AML-193 (cell line): ENCODE measurements around the gene SPATA20.

Experiments
- DNase-seq, 2 experiments: peaks; one replicate each; lab custom pipeline; 2025; lab: John Stamatoyannopoulos, UW

The SPATA20 gene

GRCh38 chr17:50520483-50520882 lies 26.5 kb upstream of the SPATA20 start:
- no peak for DNase-seq

GRCh38 chr17:50521514-50521913 lies 25.5 kb upstream of the SPATA20 start:
- no peak for DNase-seq

GRCh38 chr17:50522766-50523165 lies 24.2 kb upstream of the SPATA20 start:
- DNase-seq: no peak

GRCh38 chr17:50523208-50523607 lies 23.8 kb upstream of the SPATA20 start:
- no peak for DNase-seq

DNA sequence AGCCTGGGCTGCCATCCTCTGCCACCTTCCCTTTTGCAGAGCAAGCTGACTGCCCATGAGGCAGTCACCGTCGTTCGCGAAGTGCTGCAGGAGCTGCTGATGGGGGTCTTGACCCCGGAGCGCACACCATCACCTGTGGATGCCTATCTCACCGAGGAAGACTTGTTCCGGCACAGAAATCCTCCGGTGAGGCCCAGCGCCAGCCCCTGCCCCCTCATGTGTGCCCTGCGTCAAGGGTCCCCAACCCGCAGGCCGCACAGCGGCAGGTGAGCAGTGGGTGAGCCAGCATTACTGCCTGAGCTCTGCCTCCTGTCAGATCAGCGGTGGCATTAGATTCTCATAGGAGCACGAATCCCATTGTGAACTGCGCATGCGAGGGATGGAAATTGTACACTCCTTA lies 22.1 kb upstream of the SPATA20 start:
- DNase-seq: no peak

- DNase-seq: peak; percentile 63 to 68
Observed at GRCh38 chr17:50527155-50527762, 19.7 kb upstream of the SPATA20 start.

- DNase-seq: no peak
Observed at GRCh38 chr17:50527949-50528474, 19.0 kb upstream of the SPATA20 start.

DNA sequence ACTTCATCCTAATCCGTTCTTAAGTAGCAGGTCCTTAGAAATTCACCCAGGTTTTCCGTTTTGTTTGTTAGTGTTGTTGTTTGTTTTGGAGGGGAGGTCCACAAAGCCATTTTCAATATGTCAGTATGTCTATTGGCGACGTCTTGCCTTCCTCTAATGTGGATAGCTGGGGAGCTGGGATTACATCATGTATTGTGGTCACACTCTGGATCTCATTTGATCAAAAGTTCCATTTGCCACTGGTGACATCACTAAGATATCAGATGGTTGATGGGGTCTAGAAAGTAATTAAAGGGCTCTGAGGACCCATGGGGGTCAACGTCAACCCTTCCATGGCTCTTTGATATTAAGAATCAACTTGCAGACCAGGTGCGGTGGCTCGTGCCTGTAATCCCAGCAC lies 17.1 kb upstream of the SPATA20 start:
- DNase-seq: no peak

- DNase-seq: no peak
Observed at GRCh38 chr17:50531428-50532025, 15.4 kb upstream of the SPATA20 start.

DNA sequence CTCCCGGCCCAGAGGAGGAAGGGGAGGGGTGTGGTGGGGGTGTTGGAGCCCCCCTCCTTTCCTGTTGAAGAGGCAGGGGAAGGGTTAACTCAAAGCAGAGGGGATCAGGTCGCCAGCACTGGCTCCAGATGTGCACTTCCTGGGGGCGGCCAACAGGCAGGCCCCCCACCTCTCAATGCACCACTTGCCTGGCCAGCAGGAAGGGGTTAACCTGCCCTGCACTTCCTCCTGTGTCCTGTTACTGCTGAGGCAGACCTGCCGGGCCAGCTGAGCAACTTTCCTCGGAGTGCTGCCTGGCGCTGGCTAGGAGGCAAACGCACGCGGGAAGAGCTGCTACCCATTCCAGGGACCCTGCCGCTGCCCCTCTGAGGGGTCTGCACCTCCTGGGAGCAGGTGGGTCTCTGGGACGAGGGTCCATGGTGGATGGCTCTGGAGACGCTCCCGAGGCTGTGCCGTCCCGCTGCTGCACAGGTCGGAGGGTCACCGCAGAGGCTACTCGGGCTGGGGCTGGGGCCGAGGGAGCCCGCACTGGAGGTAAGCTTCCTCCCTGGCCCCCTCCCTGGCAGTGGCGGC lies 14.4 kb upstream of the SPATA20 start, which contains the start of gene EPN3:
Gene EPN3, plus strand, starts transcription at position 284 of the 573 bp plus-strand sequence. CDS start 3,822 bp downstream, outside the sequence.
- DNase-seq: no peak

DNA sequence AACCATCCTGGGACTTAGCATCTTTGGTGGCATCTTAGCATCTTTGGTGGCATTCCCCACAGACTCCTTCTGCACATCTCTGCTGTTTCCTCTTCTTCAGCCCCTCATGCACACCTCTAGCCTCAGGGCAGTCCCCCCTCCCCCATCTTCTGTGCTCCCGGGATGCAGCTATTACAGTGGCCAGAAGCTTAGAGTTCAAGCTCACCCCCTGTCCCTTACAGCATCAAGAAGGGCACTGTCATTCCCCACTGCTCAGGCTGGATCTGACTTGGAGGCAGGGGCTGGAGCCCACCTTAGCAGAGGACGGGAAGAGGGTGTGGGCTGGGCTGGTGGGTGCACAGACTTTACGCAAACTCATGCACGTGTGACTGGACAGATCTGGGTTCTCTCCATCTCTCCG lies 13.8 kb upstream of the SPATA20 start:
- DNase-seq: no peak

DNA sequence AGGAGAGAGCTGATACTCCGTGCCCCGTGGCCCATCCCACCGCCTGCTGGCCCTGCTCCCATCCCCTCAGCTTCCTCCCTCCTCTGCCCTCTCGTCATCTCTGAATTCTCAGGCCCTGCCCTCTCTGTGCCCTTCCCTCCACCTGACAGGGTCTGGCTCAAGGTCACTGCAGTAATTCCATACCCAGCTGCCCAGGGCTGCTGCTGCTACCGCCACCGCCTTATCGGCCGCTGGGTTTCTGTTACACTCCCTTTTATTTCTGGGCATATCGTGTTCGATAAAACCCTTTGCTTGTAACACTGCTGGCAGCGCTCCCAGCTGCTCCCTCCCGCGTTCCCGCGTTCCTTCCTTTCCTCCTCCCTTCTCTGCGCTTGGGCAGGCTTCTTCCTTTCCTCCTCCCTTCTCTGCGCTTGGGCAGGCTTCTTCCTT lies 13.2 kb upstream of the SPATA20 start:
- DNase-seq: no peak

DNA sequence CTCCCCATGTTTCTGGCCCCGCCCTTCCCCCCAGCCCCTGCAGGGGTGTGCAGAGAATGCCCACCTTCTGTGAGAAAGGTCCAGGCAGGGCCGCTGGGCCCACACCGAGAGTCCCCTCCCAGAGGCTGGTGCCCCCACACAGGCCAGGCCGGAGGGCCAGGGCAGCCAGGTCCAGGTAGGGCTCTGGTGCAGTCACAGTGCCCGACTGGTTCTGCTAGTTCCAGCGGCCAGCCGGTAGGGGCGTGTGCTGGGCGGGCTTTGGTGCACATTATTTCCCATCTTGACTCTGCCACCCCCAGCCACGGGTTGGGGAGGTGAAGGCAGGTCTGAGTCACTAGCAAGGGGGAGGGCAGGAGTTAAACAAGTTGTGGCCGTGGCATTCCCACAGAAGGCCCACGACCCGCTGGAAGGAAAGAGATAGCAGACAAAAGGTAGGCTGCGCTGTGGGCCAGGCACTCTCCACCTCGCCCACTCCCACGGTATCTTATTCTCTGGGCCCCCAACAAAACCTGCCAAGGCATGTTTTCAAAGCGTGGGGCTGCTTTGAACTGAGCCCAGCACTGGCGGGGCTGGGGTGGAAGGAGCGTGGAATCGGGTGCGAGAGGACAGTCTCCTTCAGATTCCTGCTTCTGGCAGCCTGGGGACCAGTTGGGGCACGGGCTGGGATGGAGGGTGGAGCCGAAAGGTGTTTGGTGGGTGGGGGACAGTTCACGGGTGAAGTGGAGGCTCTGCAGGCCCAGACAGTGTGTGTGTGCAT lies 12.6 kb upstream of the SPATA20 start:
- no peak for DNase-seq

DNA sequence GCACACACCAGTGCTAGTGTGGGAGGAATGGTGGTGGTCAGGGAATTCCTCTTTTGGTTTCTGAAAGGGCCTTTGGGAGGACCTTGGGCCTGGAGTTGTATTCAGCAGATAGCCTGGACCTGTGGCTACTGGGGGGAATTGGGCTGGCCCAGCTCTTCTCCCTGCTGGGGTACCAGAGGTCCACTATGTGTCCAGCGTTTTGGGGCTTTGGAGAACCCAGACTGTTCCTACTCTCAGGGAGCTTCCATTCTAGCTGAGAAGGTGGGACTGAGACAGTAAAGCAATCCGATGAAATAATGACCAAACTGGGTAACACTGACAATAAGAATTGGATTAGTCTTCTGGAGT lies 12.0 kb upstream of the SPATA20 start:
- no peak for DNase-seq

- no peak for DNase-seq
Observed at GRCh38 chr17:50535407-50535806, 11.6 kb upstream of the SPATA20 start.

- DNase-seq: no peak
Observed at GRCh38 chr17:50536683-50537646, 10.0 kb upstream of the SPATA20 start.

GRCh38 chr17:50537721-50538548 lies 9.0 kb upstream of the SPATA20 start:
- no peak for DNase-seq

DNA sequence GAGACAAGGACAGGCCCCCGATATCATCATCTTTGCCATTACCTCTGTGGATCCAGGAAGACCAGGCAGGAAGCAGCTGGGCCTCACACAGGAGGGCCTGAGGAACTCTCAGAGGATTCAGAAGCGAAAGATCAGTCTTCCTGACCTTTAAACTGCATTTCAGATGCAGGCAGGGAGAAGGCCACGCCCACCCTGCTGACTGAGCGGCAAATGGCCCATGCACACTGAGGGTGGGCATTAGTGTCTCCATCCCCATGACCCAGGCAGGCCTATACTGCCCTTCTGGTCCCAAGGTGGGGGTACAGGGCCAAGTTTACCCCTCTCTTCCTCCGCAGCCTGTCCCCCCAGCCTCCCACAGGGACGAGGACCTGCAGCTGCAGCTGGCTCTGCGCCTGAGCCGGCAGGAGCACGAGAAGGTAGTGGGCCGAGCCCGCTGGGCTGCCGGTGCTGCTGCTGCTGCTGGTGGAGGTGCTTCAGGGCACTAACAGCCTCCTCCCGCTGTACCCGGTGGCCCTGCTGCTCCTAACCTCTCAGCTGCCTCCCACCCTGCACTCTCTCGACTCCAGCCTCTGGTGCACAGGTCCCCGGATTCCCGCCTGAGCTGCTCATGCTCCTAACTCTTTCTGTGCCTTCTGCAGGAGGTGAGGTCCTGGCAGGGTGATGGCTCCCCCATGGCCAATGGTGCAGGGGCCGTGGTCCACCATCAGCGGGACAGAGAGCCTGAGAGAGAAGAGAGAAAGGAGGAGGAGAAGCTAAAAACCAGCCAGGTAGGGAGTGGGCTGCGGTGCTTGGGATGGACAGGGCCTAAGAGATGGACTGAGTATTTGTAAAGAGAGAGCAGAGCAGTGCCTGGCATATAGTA lies 8.2 kb upstream of the SPATA20 start:
- DNase-seq: no peak

DNA sequence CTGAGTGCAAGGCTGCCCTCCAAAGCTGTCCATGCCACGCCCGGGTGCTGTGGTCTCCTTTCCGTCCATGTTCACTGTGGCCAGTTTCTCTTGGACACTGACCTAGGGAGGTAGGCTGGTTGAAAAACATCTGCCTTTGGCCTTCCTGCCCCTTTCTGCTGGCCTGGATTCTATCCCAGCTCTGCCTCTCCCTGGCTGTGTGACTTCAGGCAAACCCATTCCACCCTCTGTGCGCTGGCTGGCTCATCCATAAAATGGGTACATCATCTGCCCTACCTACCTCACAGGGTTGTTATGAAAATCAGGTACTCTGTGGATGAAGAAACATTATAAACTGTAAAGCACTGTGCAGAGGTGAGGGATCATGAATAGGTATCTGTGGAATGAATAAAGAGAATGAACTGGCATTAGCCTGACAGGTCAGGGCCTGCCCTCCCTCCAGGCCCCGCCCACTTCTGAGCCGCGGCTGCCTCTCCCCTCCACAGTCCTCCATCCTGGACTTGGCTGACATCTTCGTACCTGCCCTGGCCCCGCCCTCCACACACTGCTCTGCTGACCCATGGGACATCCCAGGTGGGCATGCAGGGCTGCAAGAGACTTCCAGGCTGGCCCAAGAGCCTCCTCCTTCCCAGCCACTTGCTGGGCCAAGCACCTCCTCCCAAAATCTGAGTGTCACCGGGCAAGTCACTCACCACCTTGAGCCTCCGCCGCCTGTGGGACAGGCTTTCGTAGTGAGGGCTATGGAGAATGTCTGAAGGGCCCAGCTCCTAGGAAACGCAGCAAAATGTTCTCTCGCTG lies 7.0 kb upstream of the SPATA20 start:
- DNase-seq: no peak
